GM18505 (cell line): ENCODE measurements around the gene ARFGAP3.

ENCODE experiments used
- ATAC-seq: cut with Tn5 transposase; IDR thresholded peaks from one replicate; pipeline ENCODE4 v1.9.1; 2021; ENCODE audit not compliant: unreplicated experiment
- POLR2A ChIP-seq: IDR thresholded peaks from 4 replicates; pipeline ENCODE4 v1.6.1; 2011; ENCODE audit warnings: borderline replicate concordance; ENCODE audit not compliant: insufficient read depth, insufficient read length; ENCODE audit errors: extremely low read depth

Gene ARFGAP3

GRCh38 chr22:42892156-42892555 lies 35.1 kb upstream of the ARFGAP3 start:
- no peak for ATAC-seq
- no peak for TF ChIP-seq POLR2A

- no peak for TF ChIP-seq POLR2A
- ATAC-seq: no peak
Measured at GRCh38 chr22:42891696-42892095, 34.6 kb upstream of the ARFGAP3 start.

DNA sequence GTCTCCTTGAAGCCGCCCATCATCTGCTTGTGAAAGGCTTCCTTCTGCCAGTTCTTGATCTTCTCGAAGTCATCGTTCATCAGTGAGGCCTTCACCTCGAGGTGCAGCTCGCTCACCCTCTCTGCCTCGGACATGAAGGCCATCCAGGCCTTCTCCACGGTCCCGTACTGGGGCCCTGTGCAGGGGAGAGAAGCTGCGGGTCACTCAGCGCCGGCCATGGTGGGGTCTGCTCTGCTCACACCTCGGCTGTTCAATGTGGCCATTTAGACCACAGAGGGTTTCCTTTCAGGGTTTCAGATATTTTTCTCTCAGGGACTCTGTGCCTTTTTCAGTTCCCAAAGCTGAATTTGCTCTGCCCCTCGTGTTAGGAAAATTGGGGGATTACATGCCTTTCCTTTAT lies 33.9 kb upstream of the ARFGAP3 start:
- no peak for ATAC-seq
- no peak for TF ChIP-seq POLR2A

DNA sequence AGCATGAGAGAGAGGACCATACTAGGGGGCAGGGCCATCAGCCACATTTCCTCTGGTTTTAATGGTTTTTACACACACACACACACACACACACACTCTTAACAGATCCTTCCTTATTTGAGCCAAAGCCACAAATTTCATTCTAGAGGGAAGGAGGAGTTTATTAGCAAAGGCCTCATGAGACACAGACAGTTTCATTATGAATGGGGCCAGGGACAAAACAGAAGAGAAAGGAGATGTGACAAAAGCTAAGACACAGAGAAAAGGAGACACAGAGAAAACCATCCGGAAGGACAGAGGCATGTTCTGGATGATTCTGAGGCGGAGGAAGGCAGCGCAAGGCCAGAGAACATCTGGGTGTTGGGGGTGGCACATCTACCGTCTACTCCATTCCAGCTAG lies 32.2 kb upstream of the ARFGAP3 start:
- no peak for TF ChIP-seq POLR2A
- ATAC-seq: peak; percentile 63

- ATAC-seq: no peak
Measured at GRCh38 chr22:42887523-42888507, 30.7 kb upstream of the ARFGAP3 start.

GRCh38 chr22:42887120-42887519 lies 30.0 kb upstream of the ARFGAP3 start:
- ATAC-seq: no peak
- no peak for TF ChIP-seq POLR2A

More at GRCh38 chr22:42887523-42888507, 30.7 kb upstream of the ARFGAP3 start:
- no peak for TF ChIP-seq POLR2A

GRCh38 chr22:42885446-42885845 lies 28.4 kb upstream of the ARFGAP3 start:
- ATAC-seq: no peak
- no peak for TF ChIP-seq POLR2A

DNA sequence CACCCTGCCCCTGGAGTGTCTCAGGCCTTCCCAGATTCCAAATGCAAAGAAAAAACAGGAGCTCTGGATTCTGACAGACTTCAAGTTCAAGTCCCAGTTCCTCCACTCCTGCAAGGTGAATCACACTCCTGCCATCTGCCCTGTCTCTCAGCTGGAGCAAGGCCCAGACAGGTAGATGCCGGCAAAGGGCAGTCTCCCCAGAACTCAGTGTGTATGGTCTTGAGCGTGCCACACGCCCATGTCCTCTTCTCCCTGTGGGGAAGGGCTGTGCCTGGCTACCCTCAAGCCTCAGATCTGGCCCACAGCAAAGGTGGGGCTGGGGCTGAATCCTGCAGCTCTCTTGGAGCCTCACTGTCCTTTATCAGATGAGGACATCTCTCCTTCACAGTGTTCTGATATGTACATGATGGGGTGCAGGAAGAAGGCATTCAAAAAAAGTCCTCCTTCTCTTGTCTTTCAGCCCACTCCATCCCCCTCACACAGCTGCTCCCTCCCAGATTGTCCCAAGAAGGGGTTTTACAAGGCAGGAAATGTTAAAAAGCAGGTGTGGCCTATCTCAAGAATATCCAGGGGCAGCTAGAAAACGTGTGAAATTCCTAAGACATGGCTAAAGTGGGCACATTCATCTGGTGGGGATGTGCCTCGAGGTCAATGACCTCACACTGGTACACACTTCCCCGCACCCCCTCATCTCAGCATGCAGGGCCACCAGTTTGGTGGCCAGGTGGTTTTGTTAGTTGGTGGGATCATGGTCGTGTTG lies 27.7 kb upstream of the ARFGAP3 start:
- ATAC-seq: no peak
- TF ChIP-seq POLR2A: no peak

GRCh38 chr22:42883970-42884369 lies 26.9 kb upstream of the ARFGAP3 start:
- ATAC-seq: no peak
- TF ChIP-seq POLR2A: no peak

GRCh38 chr22:42883121-42883520 lies 26.0 kb upstream of the ARFGAP3 start:
- no peak for TF ChIP-seq POLR2A
- ATAC-seq: no peak

DNA sequence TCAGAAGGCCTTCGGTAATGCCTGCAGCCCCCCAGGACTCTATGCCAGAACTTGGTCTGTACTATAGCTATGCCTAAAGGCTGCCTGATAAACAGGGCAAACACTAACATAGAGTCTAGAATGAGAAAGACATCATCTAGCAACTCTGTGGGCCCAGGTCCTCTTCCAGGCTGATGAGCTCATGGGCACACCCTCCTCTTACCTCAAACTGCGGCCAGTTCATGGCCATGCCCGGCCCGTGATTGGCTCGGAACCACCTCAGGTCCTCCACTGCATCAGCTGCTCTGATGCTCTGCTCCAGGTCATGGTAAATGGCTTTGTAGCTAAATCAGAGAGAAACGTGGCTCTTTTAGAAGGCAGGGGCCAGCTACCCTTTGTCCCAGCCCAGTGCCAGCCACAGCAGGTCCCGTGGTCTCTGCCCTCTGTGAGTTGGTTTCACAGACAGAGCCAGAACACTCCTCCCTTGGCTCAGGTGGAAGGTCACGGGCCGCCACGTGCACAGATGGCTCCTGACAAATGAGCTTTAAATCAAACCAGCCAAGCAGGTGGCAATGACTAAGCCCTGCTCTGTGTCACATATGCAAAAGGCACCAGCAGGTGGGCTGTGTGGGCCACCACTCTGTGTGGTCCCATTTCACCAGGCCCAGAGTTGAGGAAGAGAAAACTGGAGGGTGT lies 25.0 kb upstream of the ARFGAP3 start:
- ATAC-seq: no peak
- TF ChIP-seq POLR2A: no peak

DNA sequence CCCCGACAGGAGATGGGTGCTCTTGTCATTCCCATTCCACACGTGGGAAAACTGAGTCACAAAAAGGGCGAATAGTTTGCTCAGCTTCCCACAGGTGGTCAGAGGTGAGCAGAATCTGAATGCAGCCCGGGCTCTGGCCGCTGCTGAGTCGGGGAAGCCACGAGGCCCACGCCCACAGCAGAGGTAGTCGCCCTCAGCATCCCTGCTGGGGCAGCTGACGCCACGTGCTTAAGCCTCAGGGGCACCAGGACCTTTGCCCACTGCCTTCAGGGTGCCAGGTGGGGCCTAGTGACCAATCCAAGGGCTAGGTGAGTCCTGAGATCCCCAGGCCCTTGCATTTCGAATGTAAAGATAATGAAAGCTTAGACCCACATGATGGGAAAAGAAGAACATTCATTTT lies 24.2 kb upstream of the ARFGAP3 start:
- TF ChIP-seq POLR2A: no peak
- ATAC-seq: no peak

- ATAC-seq: no peak
- no peak for TF ChIP-seq POLR2A
Measured at GRCh38 chr22:42880815-42881214, 23.7 kb upstream of the ARFGAP3 start.

- ATAC-seq: no peak
- no peak for TF ChIP-seq POLR2A
Measured at GRCh38 chr22:42879371-42880021, 22.4 kb upstream of the ARFGAP3 start.
